Hepatocyte (in vitro differentiated cells): ENCODE data around the gene FHDC1. TPM values are rescaled to one million over a fixed set of nuclear protein-coding genes. Genes with fewer than 3 reads are reported as not detected.

Experiments
- DNase-seq: peaks from one replicate; pipeline ENCODE4 v3.0.0-alpha.2; 2016; ENCODE audit warnings: low spot score
- H2AFZ ChIP-seq: fragments of 200-600 bp; sonication (generic); 2 replicates; pipeline ENCODE4 v1.6.0; 2016; ENCODE audit warnings: antibody characterized with exemption, mild to moderate bottlenecking
- H3K27ac ChIP-seq: fragments of 200-600 bp; sonication (generic); 2 replicates; pipeline ENCODE4 v1.5.1; 2016; ENCODE audit warnings: mild to moderate bottlenecking
- H3K27me3 ChIP-seq: fragments of 200-600 bp; sonication (generic); 2 replicates; pipeline ENCODE4 v1.6.1; 2016
- H3K36me3 ChIP-seq: fragments of 200-600 bp; sonication (generic); replicated peaks from 2 replicates; pipeline ENCODE4 v1.5.1; 2016; ENCODE audit warnings: low read depth; ENCODE audit not compliant: insufficient read depth
- H3K4me1 ChIP-seq: fragments of 200-600 bp; sonication (generic); 2 replicates; pipeline ENCODE4 v1.5.1; 2016; ENCODE audit warnings: mild to moderate bottlenecking, moderate library complexity; ENCODE audit not compliant: insufficient read depth
- H3K4me2 ChIP-seq: fragments of 200-600 bp; sonication (generic); 2 replicates; pipeline ENCODE4 v1.6.0; 2016
- H3K4me3 ChIP-seq: fragments of 200-600 bp; sonication (generic); 2 replicates; pipeline ENCODE4 v1.5.1; 2016; ENCODE audit warnings: mild to moderate bottlenecking
- H3K79me2 ChIP-seq: fragments of 200-600 bp; sonication (generic); 2 replicates; pipeline ENCODE4 v1.6.0; 2017; ENCODE audit warnings: mild to moderate bottlenecking
- H3K9me2 ChIP-seq: fragments of 200-600 bp; sonication (generic); replicated peaks from 2 replicates; pipeline ENCODE4 v1.6.0; 2017; ENCODE audit warnings: mild to moderate bottlenecking; ENCODE audit not compliant: insufficient read depth
- H3K9me3 ChIP-seq: fragments of 200-600 bp; sonication (generic); 2 replicates; pipeline ENCODE4 v1.5.1; 2016; ENCODE audit warnings: low read depth, mild to moderate bottlenecking
- H4K20me1 ChIP-seq: fragments of 200-600 bp; sonication (generic); 2 replicates; pipeline ENCODE4 v1.6.0; 2016; ENCODE audit warnings: mild to moderate bottlenecking; ENCODE audit not compliant: insufficient read depth, poor library complexity, severe bottlenecking
- CTCF ChIP-seq: fragments of 200-600 bp; sonication (generic); IDR thresholded peaks from 2 replicates; pipeline ENCODE4 v1.5.1; 2016; ENCODE audit warnings: antibody characterized with exemption, mild to moderate bottlenecking; ENCODE audit not compliant: poor library complexity
- EZH2 ChIP-seq: fragments of 200-600 bp; sonication (generic); IDR thresholded peaks from 2 replicates; pipeline ENCODE4 v1.6.1; 2016; ENCODE audit warnings: antibody characterized with exemption, mild to moderate bottlenecking, borderline replicate concordance
- EZH2phosphoT487 ChIP-seq: fragments of 200-600 bp; sonication (generic); IDR thresholded peaks from one replicate; pipeline ENCODE4 v1.6.1; 2018; ENCODE audit warnings: antibody characterized with exemption, mild to moderate bottlenecking, low read depth, moderate library complexity; ENCODE audit not compliant: unreplicated experiment, severe bottlenecking
- WGBS: methylation state at CpG from one replicate; pipeline ENCODE4 v1.1.6; 2016; ENCODE audit warnings: low lambda C conversion rate; ENCODE audit errors: missing lambda C conversion rate; 5-methylcytosine and 5-hydroxymethylcytosine counted together
- polyA plus RNA-seq: library from polyadenylated mRNA; unstranded; fragments of >200 nt; fragmentation: Nextera tagmentation; extraction: Ambion mirVana; gene quantifications from 2 replicates; pipeline ENCODE4 v1.2.1, GENCODE V29; 2016
- total RNA-seq: library from RNA; depleted of rRNA; stranded (reverse); fragments of >200 nt; gene quantifications from 2 replicates; pipeline ENCODE4 v1.2.3, GENCODE V29; 2014

Gene FHDC1
- total and polyA plus RNA-seq, 2 experiments from 2014 or later: 2.1 to 3.1 TPM

DNA sequence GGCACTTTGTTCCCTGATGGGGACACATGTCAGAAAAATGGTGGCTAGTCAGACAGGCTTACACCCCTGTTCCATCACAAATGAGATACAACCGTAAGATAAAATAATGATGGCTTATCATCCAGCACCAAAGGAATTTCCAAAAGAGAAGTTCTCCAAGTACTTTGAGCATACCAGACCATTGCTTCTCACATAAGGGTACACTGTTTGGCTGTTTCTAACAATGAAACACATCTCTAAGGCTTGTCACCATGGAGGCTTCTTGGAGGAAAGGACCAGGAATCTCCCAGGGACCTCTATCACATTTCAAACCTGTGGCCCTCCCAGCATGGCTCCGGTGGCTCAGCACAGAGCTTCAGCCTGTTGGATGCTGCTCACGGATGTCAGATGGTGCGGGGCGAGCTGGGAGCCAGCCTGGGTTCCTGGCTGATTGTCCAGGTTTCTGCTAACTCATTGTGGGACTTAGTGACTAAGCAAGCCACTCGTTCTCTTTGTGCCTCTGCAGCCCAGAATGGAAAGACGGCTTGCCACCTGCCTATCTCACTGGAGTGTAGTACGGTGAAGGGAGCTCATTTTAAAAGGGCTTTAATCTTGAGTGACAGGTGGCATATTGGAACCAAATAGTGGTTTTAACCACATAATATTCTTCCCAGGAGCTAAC lies 54.5 kb downstream of the FHDC1 start:
- H3K79me2 ChIP-seq: no peaks in the 10 kb centered on the region
- no peak overlapping the region for H3K4me2 ChIP-seq
- WGBS: 92% methylated on average over 8 of the region's 8 CpGs
- H2AFZ ChIP-seq: no peak overlapping the region
- TF ChIP-seq EZH2 (no peak), EZH2phosphoT487 (no peak), CTCF (no peak)
- no peak overlapping the region for H3K27ac ChIP-seq
- no peaks in the 10 kb centered on the region for H3K4me1 ChIP-seq
- H3K27me3 ChIP-seq: no peaks in the 10 kb centered on the region
- DNase-seq: no peak
- H3K9me2 ChIP-seq: no peaks in the 10 kb centered on the region
- H4K20me1 ChIP-seq: no peaks in the 10 kb centered on the region
- no peaks in the 10 kb centered on the region for H3K36me3 ChIP-seq
- no peaks in the 10 kb centered on the region for H3K9me3 ChIP-seq
- H3K4me3 ChIP-seq: no peak overlapping the region

- H3K9me3 ChIP-seq: no peaks in the 10 kb centered on the region
- no peaks in the 10 kb centered on the region for H3K36me3 ChIP-seq
- TF ChIP-seq CTCF (no peak), EZH2phosphoT487 (no peak), EZH2 (no peak)
- 62% methylated on average over 3 of the region's 3 CpGs for WGBS
- DNase-seq: no peak
- no peaks in the 10 kb centered on the region for H3K27me3 ChIP-seq
- no peak overlapping the region for H3K4me3 ChIP-seq
- no peaks in the 10 kb centered on the region for H3K79me2 ChIP-seq
- no peak overlapping the region for H2AFZ ChIP-seq
- peak overlapping the region; percentile 59 for H3K27ac ChIP-seq
- H3K4me1 ChIP-seq: no peaks in the 10 kb centered on the region
- no peaks in the 10 kb centered on the region for H3K9me2 ChIP-seq
- no peak overlapping the region for H3K4me2 ChIP-seq
- H4K20me1 ChIP-seq: no peaks in the 10 kb centered on the region
Measured at GRCh38 chr4:152991398-152991797, 55.3 kb downstream of the FHDC1 start.

GRCh38 chr4:152992027-152992426 lies 55.9 kb downstream of the FHDC1 start:
- Histone ChIP-seq H3K4me2 (no peak overlapping the region), H3K27me3 (no peaks in the 10 kb centered on the region), H3K27ac (peak overlapping the region; percentile 59), H3K4me1 (no peaks in the 10 kb centered on the region), H3K4me3 (no peak overlapping the region), H2AFZ (no peak overlapping the region), H3K9me2 (no peaks in the 10 kb centered on the region), H3K79me2 (no peaks in the 10 kb centered on the region), H3K36me3 (no peaks in the 10 kb centered on the region), H4K20me1 (no peaks in the 10 kb centered on the region), H3K9me3 (no peaks in the 10 kb centered on the region)
- WGBS: 82% methylated on average over 8 of the region's 8 CpGs
- TF ChIP-seq CTCF (no peak), EZH2phosphoT487 (no peak), EZH2 (no peak)
- DNase-seq: peak; percentile 46

DNA sequence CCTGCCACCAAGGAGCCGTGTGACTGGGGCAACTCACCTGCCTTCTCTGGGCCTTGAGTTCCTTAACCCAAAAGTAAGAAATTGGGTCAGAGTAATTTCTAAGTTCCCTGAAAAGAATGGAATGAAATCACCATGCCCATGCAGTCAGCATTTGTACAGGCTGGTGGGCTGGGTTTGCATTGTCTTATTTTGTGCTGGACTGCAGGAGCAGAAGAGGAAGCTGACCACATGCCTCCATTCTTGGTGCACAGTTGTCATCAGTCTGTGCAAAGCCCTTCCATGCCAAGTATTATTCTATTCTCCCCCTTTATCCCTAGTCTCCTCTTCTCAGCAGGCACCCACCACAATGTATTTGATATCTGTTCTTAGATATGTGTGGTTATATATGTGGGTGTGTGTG lies 56.3 kb downstream of the FHDC1 start:
- Histone ChIP-seq H3K27me3 (no peaks in the 10 kb centered on the region), H2AFZ (no peak overlapping the region), H3K27ac (peak overlapping the region; percentile 40), H3K4me3 (no peak overlapping the region), H3K36me3 (no peaks in the 10 kb centered on the region), H4K20me1 (no peaks in the 10 kb centered on the region), H3K79me2 (no peaks in the 10 kb centered on the region), H3K4me2 (no peak overlapping the region), H3K4me1 (no peaks in the 10 kb centered on the region), H3K9me3 (no peaks in the 10 kb centered on the region), H3K9me2 (no peaks in the 10 kb centered on the region)
- no peak for DNase-seq
- TF ChIP-seq EZH2phosphoT487 (no peak), CTCF (no peak), EZH2 (no peak)
- 88% methylated on average over 1 of the region's 1 CpG for WGBS
